AG09319 (cell line): Measurements from ENCODE around the gene MEI4.
"Not testable (repeated sequence)": the region's sequence is repeated elsewhere in the genome, so short reads cannot be mapped to it uniquely, and the experiment has no call there.

Experiments used
- DNase-seq: peaks from one replicate; pipeline ENCODE4 v3.0.0-alpha.2; 2010; ENCODE audit warnings: low read depth; ENCODE audit errors: extremely low read depth
- CTCF ChIP-seq: IDR thresholded peaks from 2 replicates; pipeline ENCODE4 v1.5.1; 2011; ENCODE audit warnings: low read depth, mild to moderate bottlenecking, inconsistent platforms, low read length, moderate library complexity

Gene MEI4

DNA sequence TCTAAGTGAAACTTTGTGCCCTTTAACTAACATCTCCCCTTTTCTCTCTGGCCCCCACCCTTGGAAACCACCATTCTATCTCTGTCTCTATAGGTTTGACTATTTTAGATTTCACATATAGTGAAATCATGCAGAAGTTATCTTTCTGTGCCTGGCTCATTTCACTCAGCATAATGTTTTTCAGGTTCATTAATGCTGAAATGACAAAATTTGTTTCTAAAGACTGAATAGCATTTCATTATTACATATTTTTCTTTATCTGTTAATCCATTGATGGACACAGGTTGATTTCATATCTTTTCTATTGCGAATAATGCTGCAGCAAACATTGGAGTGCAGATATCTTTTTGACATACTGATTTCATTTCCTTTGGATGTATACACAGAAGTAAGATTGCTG lies 30.7 kb downstream of the MEI4 start:
- no peak for DNase-seq
- TF ChIP-seq CTCF, result no peak

DNA sequence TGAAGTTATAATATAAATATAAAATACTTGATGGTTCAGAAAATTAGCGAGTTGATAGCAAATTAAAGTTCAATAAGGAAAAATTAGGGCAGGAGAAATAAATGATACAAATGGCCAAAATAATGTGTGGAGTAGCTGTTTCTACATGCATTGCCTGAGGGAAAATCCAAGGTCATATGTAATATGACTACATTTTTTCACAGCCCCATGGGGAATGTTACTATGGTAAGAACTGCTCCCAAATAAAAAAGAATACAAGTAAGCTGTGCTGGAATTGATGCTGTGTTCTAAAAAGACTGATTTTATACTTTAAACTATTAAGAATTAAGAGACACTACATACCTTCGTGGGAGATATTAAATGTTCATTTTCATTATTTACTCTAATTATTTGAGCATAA lies 34.1 kb downstream of the MEI4 start:
- no peak for TF ChIP-seq CTCF
- DNase-seq, result no peak

- TF ChIP-seq CTCF, result no peak
- no peak for DNase-seq
Measured at GRCh38 chr6:77688649-77689048, 35.8 kb downstream of the MEI4 start.

- not testable (repeated sequence) for DNase-seq
Measured at GRCh38 chr6:77700095-77700494, 47.3 kb downstream of the MEI4 start.

- TF ChIP-seq CTCF, result no peak
Measured at GRCh38 chr6:77707603-77708002, 54.8 kb downstream of the MEI4 start.

GRCh38 chr6:77715588-77715987 lies 62.7 kb downstream of the MEI4 start:
- no peak for DNase-seq
- no peak for TF ChIP-seq CTCF

More at GRCh38 chr6:77707603-77708002, 54.8 kb downstream of the MEI4 start:
- DNase-seq, result no peak

- TF ChIP-seq CTCF, result no peak
Measured at GRCh38 chr6:77716311-77716710, 63.5 kb downstream of the MEI4 start.

GRCh38 chr6:77736010-77736409 lies 83.2 kb downstream of the MEI4 start:
- DNase-seq, result not testable (repeated sequence)

More at GRCh38 chr6:77716311-77716710, 63.5 kb downstream of the MEI4 start:
- DNase-seq, result no peak

DNA sequence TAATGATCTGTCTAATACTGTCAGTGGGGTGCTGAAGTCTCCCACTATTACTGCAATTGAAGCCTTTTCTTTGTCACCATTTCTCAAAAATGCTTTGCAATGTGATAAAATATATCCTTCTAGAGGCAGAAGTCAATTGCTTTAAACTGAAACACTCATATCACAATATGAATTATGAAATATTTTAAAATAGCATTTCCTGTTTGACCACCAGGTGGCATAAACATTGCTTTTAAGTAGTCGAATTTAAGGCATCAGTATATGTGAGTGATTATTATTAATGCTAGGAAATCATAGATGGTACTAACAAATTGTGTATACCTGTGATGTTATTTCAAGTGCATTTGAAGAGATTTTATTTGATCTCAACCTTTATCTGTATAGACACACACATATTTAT lies 87.5 kb downstream of the MEI4 start:
- DNase-seq, result no peak

DNA sequence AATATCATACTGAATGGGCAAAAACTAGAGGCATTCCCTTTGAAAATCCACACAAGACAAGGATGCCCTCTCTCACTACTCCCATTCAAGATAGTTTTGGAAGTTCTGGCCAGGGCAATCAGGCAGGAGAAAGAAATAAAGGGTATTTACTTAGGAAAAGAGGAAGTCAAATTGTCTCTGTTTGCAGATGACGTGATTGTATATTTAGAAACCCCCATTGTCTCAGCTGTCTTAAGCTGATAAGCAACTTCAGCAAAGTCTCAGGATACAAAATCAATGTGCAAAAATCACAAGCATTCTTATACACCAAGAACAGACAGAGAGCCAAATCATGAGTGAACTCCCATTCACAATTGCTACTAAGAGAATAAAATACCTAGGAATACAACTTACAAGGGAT lies 99.3 kb downstream of the MEI4 start:
- DNase-seq, result not testable (repeated sequence)

More for the DNA sequence above, 87.5 kb downstream of the MEI4 start:
- TF ChIP-seq CTCF, result peak; percentile 4; the same call in 1 of the 2 replicates
